Esophagus muscularis mucosa (tissue), 4 donors: ENCODE measurements around the gene APH1B. TPM values are rescaled to one million over a fixed set of nuclear protein-coding genes. Genes with fewer than 3 reads are reported as not detected.

Experiments
- DNase-seq: peaks from one replicate; pipeline ENCODE4 v3.0.0-alpha.2; 2017; ENCODE audit errors: extremely low spot score
- H3K27ac ChIP-seq, 4 donors: fragments of 200-600 bp; sonication (generic); replicated peaks in 1 of 4; 1 replicate in 3 of 4; 2 replicates in 1 of 4; pipeline ENCODE4 v1.5.1; 2016 to 2019; ENCODE audit warnings: mild to moderate bottlenecking in 1 of 4
- H3K27me3 ChIP-seq, 4 donors: fragments of 200-600 bp; sonication (generic); one replicate each; pipeline versions ENCODE4 v1.5.1 to v1.6.0; 2016 to 2019
- H3K36me3 ChIP-seq, 4 donors: fragments of 200-600 bp; sonication (generic); one replicate each; pipeline ENCODE4 v1.5.1; 2016 to 2019
- H3K4me1 ChIP-seq, 4 donors: fragments of 200-600 bp; sonication (generic); one replicate each; pipeline ENCODE4 v1.5.1; 2016 to 2019
- H3K4me3 ChIP-seq, 4 donors: fragments of 200-600 bp; sonication (generic); 1 replicate in 2 of 4; 2 replicates in 2 of 4; pipeline ENCODE4 v1.5.1; 2016 to 2019; ENCODE audit warnings: mild to moderate bottlenecking in 4 of 4, moderate library complexity in 1 of 4
- H3K9me3 ChIP-seq, 4 donors: fragments of 200-600 bp; sonication (generic); 1 replicate in 3 of 4; 2 replicates in 1 of 4; pipeline ENCODE4 v1.5.1; 2016 to 2019
- EP300 ChIP-seq: sonication (generic); formaldehyde crosslinking; IDR thresholded peaks from one replicate; pipeline ENCODE4 v1.6.1; 2017; ENCODE audit warnings: antibody characterized with exemption
- POLR2A ChIP-seq: fragments of 450-650 bp; IDR thresholded peaks from one replicate; pipeline ENCODE4 v1.6.1; 2017; ENCODE audit warnings: antibody characterized with exemption, moderate library complexity, mild to moderate bottlenecking, low read depth
- POLR2AphosphoS5 ChIP-seq, 2 donors: sonication (generic); formaldehyde crosslinking; IDR thresholded peaks; one replicate each; pipeline ENCODE4 v1.6.1; 2017; ENCODE audit warnings: antibody characterized with exemption in 2 of 2
- WGBS: methylation state at CpG from one replicate; pipeline ENCODE4 v1.1.5; 2018; 5-methylcytosine and 5-hydroxymethylcytosine counted together
- intact Hi-C: fragments of 100-400 bp; cut with DNase I; formaldehyde crosslinking; loops from one replicate; pipeline ENCODE4 v1.15.1; 2023
- total RNA-seq, 4 donors: library from RNA; depleted of rRNA; stranded (reverse); fragments of >200 nt; gene quantifications; one replicate each; pipeline versions ENCODE4 v1.1.0 to v1.2.1, GENCODE V29; 2016
- TF ChIP-seq, protein P1 (sequence below), 3 experiments: fragments of 200-600 bp in 2 of 3; fragments of 450-650 bp in 1 of 3; sonication (generic) in 2 of 3; IDR thresholded peaks; one replicate each; pipeline ENCODE4 v1.5.1; 2017 to 2019; ENCODE audit warnings: antibody characterized with exemption in 3 of 3, mild to moderate bottlenecking in 2 of 3, moderate library complexity in 1 of 3

Gene APH1B
- total RNA-seq: 1 to 10 TPM; 7.5 to 9.4 (median 8.9) TPM

- peaks cover 5 to 20% (median 15%) of the 10 kb centered on the region in 4 donors for H3K4me1 ChIP-seq
- no peaks in the 10 kb centered on the region for H3K9me3 ChIP-seq
- H3K27ac ChIP-seq: peak within 1 kb of the TSS; percentile 85 to 94 (median 92)
- 2% methylated on average over 27 of the region's 102 CpGs for WGBS
- H3K36me3 ChIP-seq: peaks cover 0 to 17% (median 6%) of the 10 kb centered on the region in 4 donors
- peak within 1 kb of the TSS; percentile 70 to 98 (median 94) for H3K4me3 ChIP-seq
- H3K27me3 ChIP-seq: no peaks in the 10 kb centered on the region
- peak; percentile 25 for TF ChIP-seq POLR2A
- TF ChIP-seq, protein P1, sequence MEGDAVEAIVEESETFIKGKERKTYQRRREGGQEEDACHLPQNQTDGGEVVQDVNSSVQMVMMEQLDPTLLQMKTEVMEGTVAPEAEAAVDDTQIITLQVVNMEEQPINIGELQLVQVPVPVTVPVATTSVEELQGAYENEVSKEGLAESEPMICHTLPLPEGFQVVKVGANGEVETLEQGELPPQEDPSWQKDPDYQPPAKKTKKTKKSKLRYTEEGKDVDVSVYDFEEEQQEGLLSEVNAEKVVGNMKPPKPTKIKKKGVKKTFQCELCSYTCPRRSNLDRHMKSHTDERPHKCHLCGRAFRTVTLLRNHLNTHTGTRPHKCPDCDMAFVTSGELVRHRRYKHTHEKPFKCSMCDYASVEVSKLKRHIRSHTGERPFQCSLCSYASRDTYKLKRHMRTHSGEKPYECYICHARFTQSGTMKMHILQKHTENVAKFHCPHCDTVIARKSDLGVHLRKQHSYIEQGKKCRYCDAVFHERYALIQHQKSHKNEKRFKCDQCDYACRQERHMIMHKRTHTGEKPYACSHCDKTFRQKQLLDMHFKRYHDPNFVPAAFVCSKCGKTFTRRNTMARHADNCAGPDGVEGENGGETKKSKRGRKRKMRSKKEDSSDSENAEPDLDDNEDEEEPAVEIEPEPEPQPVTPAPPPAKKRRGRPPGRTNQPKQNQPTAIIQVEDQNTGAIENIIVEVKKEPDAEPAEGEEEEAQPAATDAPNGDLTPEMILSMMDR (IDR thresholded peaks at IDR 0.05): peak in 1 of 3 experiments; percentile 5
- TF ChIP-seq POLR2AphosphoS5 (IDR thresholded peaks at IDR 0.05): peak; percentile 32 to 75
- no peak for TF ChIP-seq EP300
- intact Hi-C loops: loop anchor here (5.0 to 10.0 kb wide), 2 partner anchors 85 to 122 kb away; partner anchors contain the start of gene RPS27L
- DNase-seq: peak; percentile 97
These were observed at the start of gene APH1B for GRCh38 chr15:63277038-63277892. APH1B (plus strand) TSS chr15:63277605; CDS start chr15:63277624, 19 bp downstream.

GRCh38 chr15:63227689-63228088, 49.7 kb upstream of the APH1B start:
- Histone ChIP-seq H3K36me3 (peaks cover 0 to 3% (median 0%) of the 10 kb centered on the region in 4 donors), H3K27ac (no peak overlapping the region), H3K4me1 (peaks cover 0 to 28% (median 13%) of the 10 kb centered on the region in 4 donors), H3K9me3 (no peaks in the 10 kb centered on the region), H3K4me3 (no peak overlapping the region), H3K27me3 (no peaks in the 10 kb centered on the region)
- WGBS: 97% methylated on average over 2 of the region's 2 CpGs
- DNase-seq: no peak
- TF ChIP-seq EP300: no peak
- no peak for TF ChIP-seq POLR2AphosphoS5 (IDR thresholded peaks at IDR 0.05)
- TF ChIP-seq POLR2A: no peak
- TF ChIP-seq, protein P1 (IDR thresholded peaks at IDR 0.05): no peak
- intact Hi-C loops: no loop called here

DNA sequence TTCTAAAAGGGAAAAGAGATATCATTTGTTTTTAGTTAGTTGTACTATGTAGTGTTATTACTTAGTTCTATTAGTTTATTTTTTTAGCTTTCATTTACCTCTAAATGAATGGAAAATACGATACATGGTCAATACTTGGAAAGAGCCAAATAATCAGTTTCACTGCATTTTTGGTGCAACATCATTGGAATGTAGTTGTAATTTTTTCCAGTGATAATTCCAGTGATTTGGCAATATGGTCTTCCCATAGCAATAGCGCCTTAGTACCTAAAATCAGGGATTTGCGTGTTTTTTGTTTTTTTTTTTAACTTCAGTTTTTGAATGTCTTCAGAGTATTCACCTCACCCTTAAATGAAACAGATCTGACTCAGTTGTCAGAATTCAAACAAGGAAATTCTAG, 46.2 kb upstream of the APH1B start:
- H3K4me1 ChIP-seq: peaks cover 22 to 57% (median 38%) of the 10 kb centered on the region in 4 donors

GRCh38 chr15:63231706-63232105, 45.7 kb upstream of the APH1B start:
- no peak for TF ChIP-seq POLR2A
- no peak for TF ChIP-seq EP300
- TF ChIP-seq, protein P1 (IDR thresholded peaks at IDR 0.05): no peak
- TF ChIP-seq POLR2AphosphoS5 (IDR thresholded peaks at IDR 0.05): no peak
- H3K4me3 ChIP-seq: no peak overlapping the region
- no peaks in the 10 kb centered on the region for H3K9me3 ChIP-seq
- no peak overlapping the region for H3K27ac ChIP-seq
- WGBS: 56% methylated on average over 1 of the region's 1 CpG
- intact Hi-C loops: no loop called here
- H3K4me1 ChIP-seq: peaks cover 25 to 57% (median 36%) of the 10 kb centered on the region in 4 donors
- no peaks in the 10 kb centered on the region for H3K36me3 ChIP-seq
- H3K27me3 ChIP-seq: no peaks in the 10 kb centered on the region
- DNase-seq: no peak

More for the DNA sequence above, 46.2 kb upstream of the APH1B start:
- TF ChIP-seq EP300: no peak
- H3K4me3 ChIP-seq: no peak overlapping the region
- no peak overlapping the region for H3K27ac ChIP-seq
- no peaks in the 10 kb centered on the region for H3K27me3 ChIP-seq
- intact Hi-C loops: no loop called here
- WGBS: 94% methylated on average over 3 of the region's 3 CpGs
- H3K9me3 ChIP-seq: no peaks in the 10 kb centered on the region
- DNase-seq: no peak
- no peaks in the 10 kb centered on the region for H3K36me3 ChIP-seq

DNA sequence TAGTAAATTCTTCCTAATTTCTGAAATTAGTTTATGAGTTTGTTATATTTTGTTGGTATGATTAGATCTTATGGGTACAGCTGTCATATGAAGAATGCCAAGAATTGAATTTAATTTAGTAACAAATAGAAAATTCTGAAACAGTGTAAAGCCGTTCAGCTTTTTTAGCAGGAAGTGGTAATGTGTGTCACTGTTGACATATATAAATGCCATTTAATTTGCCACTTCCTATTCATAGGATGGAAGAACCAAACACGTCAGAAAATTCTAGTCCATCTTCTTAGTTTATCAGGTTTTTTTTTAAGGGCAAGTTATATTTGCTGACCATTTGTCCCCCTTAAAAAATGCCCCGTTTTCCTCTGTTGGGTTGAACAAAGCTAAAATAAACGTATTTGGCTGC, 45.0 kb upstream of the APH1B start:
- no peak for TF ChIP-seq EP300
- no peak for TF ChIP-seq POLR2A
- TF ChIP-seq, protein P1 (IDR thresholded peaks at IDR 0.05): no peak
- no peak for TF ChIP-seq POLR2AphosphoS5 (IDR thresholded peaks at IDR 0.05)
- H3K27me3 ChIP-seq: no peaks in the 10 kb centered on the region
- 68% methylated on average over 4 of the region's 4 CpGs for WGBS
- no peak overlapping the region for H3K4me3 ChIP-seq
- H3K36me3 ChIP-seq: no peaks in the 10 kb centered on the region
- peaks cover 25 to 52% (median 31%) of the 10 kb centered on the region in 4 donors for H3K4me1 ChIP-seq
- no peaks in the 10 kb centered on the region for H3K9me3 ChIP-seq
- DNase-seq: no peak
- intact Hi-C loops: no loop called here
- no peak overlapping the region for H3K27ac ChIP-seq
